ENCODE data around the gene FLCN. TPM values are rescaled to one million over a fixed set of nuclear protein-coding genes. Genes with fewer than 3 reads are reported as not detected.

The FLCN gene
- total RNA-seq, 1 experiment from 2014 or later = 25.6 TPM

- ChIA-PET POLR2A (no interaction called here), CTCF (interaction anchor here (0.6 kb wide), 1 partner anchor 245 kb away, joined by 3 read pairs; no protein-coding TSS in a partner anchor)
- Mint-ChIP-seq H3K27ac (ENCODE audit: low read depth, unreplicated experiment) (no peak overlapping the region), H3K9me3 (ENCODE audit: unreplicated experiment) (no peaks in the 10 kb centered on the region), H3K36me3 (ENCODE audit: insufficient read depth, unreplicated experiment) (peaks cover 72% of the 10 kb centered on the region), H3K4me3 (ENCODE audit: unreplicated experiment) (no peak overlapping the region), H3K27me3 (ENCODE audit: insufficient read depth, unreplicated experiment) (no peaks in the 10 kb centered on the region), H3K4me1 (ENCODE audit: insufficient read depth, unreplicated experiment) (no peaks in the 10 kb centered on the region)
- TF ChIP-seq, protein P1, sequence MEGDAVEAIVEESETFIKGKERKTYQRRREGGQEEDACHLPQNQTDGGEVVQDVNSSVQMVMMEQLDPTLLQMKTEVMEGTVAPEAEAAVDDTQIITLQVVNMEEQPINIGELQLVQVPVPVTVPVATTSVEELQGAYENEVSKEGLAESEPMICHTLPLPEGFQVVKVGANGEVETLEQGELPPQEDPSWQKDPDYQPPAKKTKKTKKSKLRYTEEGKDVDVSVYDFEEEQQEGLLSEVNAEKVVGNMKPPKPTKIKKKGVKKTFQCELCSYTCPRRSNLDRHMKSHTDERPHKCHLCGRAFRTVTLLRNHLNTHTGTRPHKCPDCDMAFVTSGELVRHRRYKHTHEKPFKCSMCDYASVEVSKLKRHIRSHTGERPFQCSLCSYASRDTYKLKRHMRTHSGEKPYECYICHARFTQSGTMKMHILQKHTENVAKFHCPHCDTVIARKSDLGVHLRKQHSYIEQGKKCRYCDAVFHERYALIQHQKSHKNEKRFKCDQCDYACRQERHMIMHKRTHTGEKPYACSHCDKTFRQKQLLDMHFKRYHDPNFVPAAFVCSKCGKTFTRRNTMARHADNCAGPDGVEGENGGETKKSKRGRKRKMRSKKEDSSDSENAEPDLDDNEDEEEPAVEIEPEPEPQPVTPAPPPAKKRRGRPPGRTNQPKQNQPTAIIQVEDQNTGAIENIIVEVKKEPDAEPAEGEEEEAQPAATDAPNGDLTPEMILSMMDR (IDR thresholded peaks at IDR 0.05; ENCODE audit: unreplicated experiment) = no peak
- BruUV-seq (replicated peaks) = no TSS peak
- intact Hi-C loops (cut with micrococcal nuclease) = no loop called here
- no peak for DNase-seq (ENCODE audit: unreplicated experiment)
Measured at GRCh38 chr17:17180141-17180603, 56.8 kb downstream of the FLCN start.

GRCh38 chr17:17179371-17179827, 57.6 kb downstream of the FLCN start:
- no peak overlapping the region for H3K27ac Mint-ChIP-seq (ENCODE audit: low read depth, unreplicated experiment)
- ChIA-PET CTCF (interaction anchor here (0.6 kb wide), 1 partner anchor 244 kb away, joined by 3 read pairs; no protein-coding TSS in a partner anchor), POLR2A (no interaction called here)

GRCh38 chr17:17177176-17177575, 59.8 kb downstream of the FLCN start:
- peaks cover 82% of the 10 kb centered on the region for H3K36me3 Mint-ChIP-seq (ENCODE audit: insufficient read depth, unreplicated experiment)
- POLR2A ChIA-PET = interaction anchor here (1.4 kb wide), 1 partner anchor 60 kb away, joined by 4 read pairs; the partner anchor contains the start of gene FLCN
- intact Hi-C loops (cut with micrococcal nuclease) = no loop called here

More at GRCh38 chr17:17179371-17179827, 57.6 kb downstream of the FLCN start:
- H3K4me1 Mint-ChIP-seq (ENCODE audit: insufficient read depth, unreplicated experiment) = no peaks in the 10 kb centered on the region
- H3K27me3 Mint-ChIP-seq (ENCODE audit: insufficient read depth, unreplicated experiment) = no peaks in the 10 kb centered on the region
- no peak for DNase-seq (ENCODE audit: unreplicated experiment)
- no peaks in the 10 kb centered on the region for H3K9me3 Mint-ChIP-seq (ENCODE audit: unreplicated experiment)
- peaks cover 72% of the 10 kb centered on the region for H3K36me3 Mint-ChIP-seq (ENCODE audit: insufficient read depth, unreplicated experiment)
- BruUV-seq (replicated peaks) = no TSS peak
- H3K4me3 Mint-ChIP-seq (ENCODE audit: unreplicated experiment) = no peak overlapping the region
- TF ChIP-seq, protein P1 (IDR thresholded peaks at IDR 0.05; ENCODE audit: unreplicated experiment) = no peak
- intact Hi-C loops (cut with micrococcal nuclease) = no loop called here

GRCh38 chr17:17176341-17176740, 60.6 kb downstream of the FLCN start:
- Mint-ChIP-seq H3K4me3 (ENCODE audit: unreplicated experiment) (no peak overlapping the region), H3K27ac (ENCODE audit: low read depth, unreplicated experiment) (peak overlapping the region; percentile 61), H3K36me3 (ENCODE audit: insufficient read depth, unreplicated experiment) (peaks cover 80% of the 10 kb centered on the region), H3K9me3 (ENCODE audit: unreplicated experiment) (no peaks in the 10 kb centered on the region), H3K4me1 (ENCODE audit: insufficient read depth, unreplicated experiment) (no peaks in the 10 kb centered on the region), H3K27me3 (ENCODE audit: insufficient read depth, unreplicated experiment) (no peaks in the 10 kb centered on the region)
- intact Hi-C loops (cut with micrococcal nuclease) = no loop called here
- ChIA-PET POLR2A (no interaction called here), CTCF (no interaction called here)
- TF ChIP-seq, protein P1 (IDR thresholded peaks at IDR 0.05; ENCODE audit: unreplicated experiment) = no peak
- BruUV-seq (replicated peaks) = no TSS peak
- no peak for DNase-seq (ENCODE audit: unreplicated experiment)

More at GRCh38 chr17:17177176-17177575, 59.8 kb downstream of the FLCN start:
- CTCF ChIA-PET = interaction anchor here (0.6 kb wide), 1 partner anchor 68 kb away, joined by 7 read pairs; no protein-coding TSS in a partner anchor
- no peak overlapping the region for H3K27ac Mint-ChIP-seq (ENCODE audit: low read depth, unreplicated experiment)
- TF ChIP-seq, protein P1 (IDR thresholded peaks at IDR 0.05; ENCODE audit: unreplicated experiment) = no peak
- no peaks in the 10 kb centered on the region for H3K27me3 Mint-ChIP-seq (ENCODE audit: insufficient read depth, unreplicated experiment)
- no TSS peak for BruUV-seq (replicated peaks)
- no peak overlapping the region for H3K4me3 Mint-ChIP-seq (ENCODE audit: unreplicated experiment)
- H3K4me1 Mint-ChIP-seq (ENCODE audit: insufficient read depth, unreplicated experiment) = no peaks in the 10 kb centered on the region
- no peaks in the 10 kb centered on the region for H3K9me3 Mint-ChIP-seq (ENCODE audit: unreplicated experiment)
- no peak for DNase-seq (ENCODE audit: unreplicated experiment)
